ENCODE data around the gene QDPR.

GRCh38 chr4:17463606-17464005, 48.3 kb downstream of the QDPR start:
- TF ChIP-seq CTCF (IDR thresholded peaks at IDR 0.05 in 2 of 3, conservative IDR thresholded peaks at IDR 0.05 in 1 of 3; ENCODE audit: borderline replicate concordance in 1 of 3, insufficient read depth in 1 of 3, low read depth in 2 of 3, low read length in 2 of 3), result no peak
- TF ChIP-seq EGR1 (IDR thresholded peaks at IDR 0.05; ENCODE audit: low read depth), result no peak
- no peak for TF ChIP-seq POLR2A (IDR thresholded peaks at IDR 0.05; ENCODE audit: borderline replicate concordance, extremely low read depth, insufficient read depth, insufficient read length)
- TF ChIP-seq CEBPB (IDR thresholded peaks at IDR 0.05; ENCODE audit: low read depth), result no peak
- no peak for TF ChIP-seq POLR2AphosphoS5 (IDR thresholded peaks at IDR 0.05; ENCODE audit: low read depth, low read length)
- TF ChIP-seq EZH2phosphoT487 (IDR thresholded peaks at IDR 0.05; ENCODE audit: borderline replicate concordance), result no peak
- no peak for TF ChIP-seq SP1 (IDR thresholded peaks at IDR 0.05; ENCODE audit: low read depth)
- no peak for TF ChIP-seq EZH2 (IDR thresholded peaks at IDR 0.05)
- no peak for TF ChIP-seq ZFX (IDR thresholded peaks at IDR 0.05)
- TF ChIP-seq REST (IDR thresholded peaks at IDR 0.05; ENCODE audit: low read depth), result no peak
- no peak for TF ChIP-seq ATF3 (IDR thresholded peaks at IDR 0.05)
- no peak for TF ChIP-seq SIN3A (IDR thresholded peaks at IDR 0.05; ENCODE audit: low read depth)
- TF ChIP-seq TCF7L2 (IDR thresholded peaks at IDR 0.05; ENCODE audit: borderline replicate concordance, extremely low read depth, insufficient read depth, insufficient read length), result no peak
- TF ChIP-seq MAX (IDR thresholded peaks at IDR 0.05), result no peak
